DMS114 treated with DMSO at 0.1 percent for 48 hours (cell line): ENCODE data around the gene MRAS.
A peak's percentile ranks its signal among the peaks of the same experiment; 100 is the strongest.
"Not testable (repeated sequence)": the region's sequence is repeated elsewhere in the genome, so short reads cannot be mapped to it uniquely, and the experiment has no call there.

Source experiments
- DNase-seq: peaks from one replicate; lab custom pipeline; 2025; ENCODE audit not compliant: unreplicated experiment; lab: John Stamatoyannopoulos, UW

The MRAS gene

GRCh38 chr3:138412821-138413551, 64.6 kb downstream of the MRAS start:
- DNase-seq, result no peak

GRCh38 chr3:138416236-138416635, 67.9 kb downstream of the MRAS start:
- not testable (repeated sequence) for DNase-seq

- DNase-seq, result peak; percentile 57
These were observed 69.2 kb downstream of the MRAS start for GRCh38 chr3:138417559-138417982.

GRCh38 chr3:138418601-138419206, 70.3 kb downstream of the MRAS start:
- DNase-seq, result no peak

GRCh38 chr3:138423316-138423715, 74.9 kb downstream of the MRAS start:
- no peak for DNase-seq

GRCh38 chr3:138424323-138424722, 75.9 kb downstream of the MRAS start:
- no peak for DNase-seq

- no peak for DNase-seq
These were observed 77.8 kb downstream of the MRAS start for GRCh38 chr3:138426211-138426610.

- DNase-seq, result not testable (repeated sequence)
These were observed 78.4 kb downstream of the MRAS start for GRCh38 chr3:138426754-138427153.

- DNase-seq, result no peak
These were observed 81.3 kb downstream of the MRAS start for GRCh38 chr3:138429665-138430064.

- DNase-seq, result no peak
These were observed 84.3 kb downstream of the MRAS start for GRCh38 chr3:138432576-138433240.

GRCh38 chr3:138433892-138434275, 85.5 kb downstream of the MRAS start:
- no peak for DNase-seq

- peak; percentile 12 for DNase-seq
These were observed 86.0 kb downstream of the MRAS start, which contains the start of gene ESYT3 for GRCh38 chr3:138434276-138434874. TSS of gene ESYT3 (plus strand) at chr3:138434616. CDS start at chr3:138434799, 183 bp downstream.

- no peak for DNase-seq
These were observed 86.7 kb downstream of the MRAS start for GRCh38 chr3:138434875-138435772.

- DNase-seq, result no peak
These were observed 87.5 kb downstream of the MRAS start for GRCh38 chr3:138435840-138436239.

- DNase-seq, result no peak
These were observed 88.9 kb downstream of the MRAS start for GRCh38 chr3:138437281-138437680.

- DNase-seq, result no peak
These were observed 90.5 kb downstream of the MRAS start for GRCh38 chr3:138438896-138439295.

GRCh38 chr3:138439646-138440045, 91.3 kb downstream of the MRAS start:
- no peak for DNase-seq

- no peak for DNase-seq
These were observed 91.7 kb downstream of the MRAS start for GRCh38 chr3:138440121-138440521.

- no peak for DNase-seq
These were observed 92.2 kb downstream of the MRAS start for GRCh38 chr3:138440596-138440995.

- DNase-seq, result no peak
These were observed 92.9 kb downstream of the MRAS start for GRCh38 chr3:138441256-138441655.

GRCh38 chr3:138441742-138442141, 93.4 kb downstream of the MRAS start:
- no peak for DNase-seq
